NOMO-1 treated with dmso at 0.1 percent for 144 hours (cell line): Measurements from ENCODE around the gene STPG1.

Experiments used
- DNase-seq: peaks from one replicate; lab custom pipeline; 2025; ENCODE audit not compliant: unreplicated experiment; lab: John Stamatoyannopoulos, UW

Gene STPG1

GRCh38 chr1:24344090-24344742 lies 69.4 kb downstream of the STPG1 start:
- no peak for DNase-seq

GRCh38 chr1:24343412-24344089 lies 70.0 kb downstream of the STPG1 start:
- DNase-seq = no peak

- no peak for DNase-seq
Observed at GRCh38 chr1:24341260-24341659, 72.3 kb downstream of the STPG1 start.

- no peak for DNase-seq
Observed at GRCh38 chr1:24340770-24341169, 72.8 kb downstream of the STPG1 start.

- DNase-seq = no peak
Observed at GRCh38 chr1:24339996-24340395, 73.6 kb downstream of the STPG1 start.

GRCh38 chr1:24338447-24338846 lies 75.1 kb downstream of the STPG1 start:
- no peak for DNase-seq

GRCh38 chr1:24337455-24337854 lies 76.1 kb downstream of the STPG1 start:
- DNase-seq = no peak

- no peak for DNase-seq
Observed at GRCh38 chr1:24336075-24336474, 77.5 kb downstream of the STPG1 start.

GRCh38 chr1:24331961-24332673 lies 81.5 kb downstream of the STPG1 start:
- DNase-seq = no peak

GRCh38 chr1:24329797-24330543 lies 83.6 kb downstream of the STPG1 start:
- no peak for DNase-seq

- DNase-seq = no peak
Observed at GRCh38 chr1:24329331-24329730, 84.3 kb downstream of the STPG1 start.

GRCh38 chr1:24327891-24328290 lies 85.7 kb downstream of the STPG1 start:
- DNase-seq = no peak

- DNase-seq = no peak
Observed at GRCh38 chr1:24327486-24327885, 86.1 kb downstream of the STPG1 start.

- no peak for DNase-seq
Observed at GRCh38 chr1:24325587-24326449, 87.8 kb downstream of the STPG1 start.

GRCh38 chr1:24324903-24325302 lies 88.7 kb downstream of the STPG1 start:
- no peak for DNase-seq

GRCh38 chr1:24323281-24323680 lies 90.3 kb downstream of the STPG1 start:
- DNase-seq = no peak

- DNase-seq = no peak
Observed at GRCh38 chr1:24322470-24323177, 91.0 kb downstream of the STPG1 start.

- peak; percentile 84 for DNase-seq
Observed at GRCh38 chr1:24321697-24322469, 91.7 kb downstream of the STPG1 start.

- no peak for DNase-seq
Observed at GRCh38 chr1:24321126-24321525, 92.5 kb downstream of the STPG1 start.
